GM19351 (cell line): ENCODE data around the gene PREX1.
"Not testable (repeated sequence)": the region's sequence is repeated elsewhere in the genome, so short reads cannot be mapped to it uniquely, and the experiment has no call there.

Experiments used
- ATAC-seq: cut with Tn5 transposase; IDR thresholded peaks from one replicate; pipeline ENCODE4 v1.9.1; 2021; ENCODE audit warnings: mild to moderate bottlenecking, moderate library complexity; ENCODE audit not compliant: unreplicated experiment

Gene PREX1

DNA sequence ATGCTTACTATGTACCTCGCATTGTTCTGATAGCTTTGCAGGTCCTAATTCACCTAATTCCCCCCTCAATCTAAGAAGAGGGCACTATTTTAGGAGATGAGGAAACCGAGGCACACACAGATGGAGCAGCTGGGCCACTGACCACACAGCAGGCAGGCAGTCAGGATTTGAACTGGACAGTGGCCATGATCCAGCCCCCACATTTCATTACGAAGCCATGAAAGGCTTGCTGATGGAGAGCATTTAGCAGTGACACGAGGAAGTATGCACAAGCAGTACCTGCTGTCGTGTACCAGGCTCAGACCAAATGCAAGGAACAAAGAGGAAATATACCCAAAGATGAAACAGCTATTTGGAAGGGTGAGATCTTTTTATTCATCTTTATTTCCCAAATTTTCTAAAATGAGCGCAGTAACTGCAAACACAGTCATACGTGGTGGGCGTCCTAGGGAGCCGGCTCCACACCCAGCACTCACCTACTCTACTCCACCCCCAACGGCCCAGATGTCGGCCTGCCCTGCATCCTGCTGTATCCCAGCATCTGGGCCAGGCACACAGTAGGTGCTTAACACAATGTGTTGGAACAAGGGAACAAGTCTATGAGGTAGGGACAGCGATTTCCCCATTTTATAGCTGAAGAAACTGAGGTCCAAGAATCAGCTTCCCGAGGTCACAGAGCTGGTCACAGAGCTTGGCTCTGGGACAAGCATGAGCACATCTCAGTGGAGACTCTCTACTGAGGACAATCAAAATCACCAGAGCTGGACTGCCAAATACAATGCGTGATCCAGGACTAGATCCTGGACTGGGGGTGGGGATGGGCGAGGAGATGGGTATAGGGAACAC is 15.0 kb downstream of the PREX1 start:
- ATAC-seq, result no peak

DNA sequence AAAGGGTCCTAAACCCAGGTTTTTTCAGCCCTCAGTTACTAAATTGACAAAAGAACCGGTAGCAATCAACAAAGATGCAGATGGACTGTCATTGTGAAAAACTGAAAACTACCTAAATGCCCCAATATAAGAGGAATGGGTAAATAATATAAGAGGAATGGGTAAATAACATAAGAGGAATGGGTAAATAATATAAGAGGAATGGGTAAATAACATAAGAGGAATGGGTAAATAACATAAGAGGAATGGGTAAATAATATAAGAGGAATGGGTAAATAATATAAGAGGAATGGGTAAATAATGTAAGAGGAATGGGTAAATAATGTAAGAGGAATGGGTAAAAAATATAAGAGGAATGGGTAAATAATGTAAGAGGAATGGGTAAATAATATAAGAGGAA is 15.7 kb downstream of the PREX1 start:
- ATAC-seq, result not testable (repeated sequence)

DNA sequence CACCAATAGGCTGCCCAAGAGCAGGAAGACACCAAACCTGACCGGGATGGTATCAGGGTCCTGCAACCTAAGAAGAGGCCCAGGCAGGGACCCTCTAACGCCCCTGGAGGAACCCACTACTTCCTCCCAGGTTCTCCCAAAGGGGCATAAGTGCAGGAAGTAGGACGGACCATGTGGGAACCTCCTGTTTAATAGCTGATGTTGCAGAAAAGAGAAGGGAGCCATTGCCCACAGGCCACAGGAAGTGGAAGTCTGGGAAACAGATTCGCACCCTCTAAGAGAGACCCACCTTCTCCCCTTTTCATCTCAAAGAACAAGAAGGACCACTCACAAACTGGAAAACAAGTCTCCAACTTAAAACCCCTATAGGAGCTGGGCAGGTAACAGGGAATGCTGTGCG is 18.1 kb downstream of the PREX1 start:
- ATAC-seq, result no peak

DNA sequence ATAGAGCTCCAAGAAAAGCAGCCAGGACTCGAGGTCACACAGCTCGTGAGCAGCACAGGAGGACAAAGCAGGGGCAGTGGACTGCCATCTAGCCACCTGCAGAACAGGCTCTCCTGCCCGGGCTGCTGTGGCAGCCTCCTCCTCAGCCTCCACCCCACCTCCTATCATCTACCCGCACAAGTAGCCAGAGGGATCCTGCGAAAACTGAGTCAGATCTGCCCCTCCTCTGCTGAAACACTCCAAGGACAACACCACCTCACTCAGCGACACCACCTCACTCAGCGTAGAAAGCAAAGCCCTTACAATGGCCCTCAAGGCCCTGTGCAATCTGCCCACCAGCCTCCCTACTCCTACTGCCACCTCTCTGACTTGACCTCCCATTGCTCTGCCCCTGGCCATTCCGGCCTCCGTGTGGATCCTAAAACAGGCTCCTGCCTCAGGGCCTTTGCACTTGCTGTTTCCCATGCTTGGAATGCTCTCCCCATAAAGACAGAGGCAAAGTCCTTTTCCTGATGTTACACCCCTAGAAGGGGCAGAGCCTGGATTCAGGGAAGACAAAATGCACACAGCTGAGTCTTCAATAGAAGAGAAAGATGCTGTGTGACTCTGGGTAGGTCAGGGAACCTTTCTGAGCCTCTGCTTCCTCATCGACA is 19.3 kb downstream of the PREX1 start:
- no peak for ATAC-seq

DNA sequence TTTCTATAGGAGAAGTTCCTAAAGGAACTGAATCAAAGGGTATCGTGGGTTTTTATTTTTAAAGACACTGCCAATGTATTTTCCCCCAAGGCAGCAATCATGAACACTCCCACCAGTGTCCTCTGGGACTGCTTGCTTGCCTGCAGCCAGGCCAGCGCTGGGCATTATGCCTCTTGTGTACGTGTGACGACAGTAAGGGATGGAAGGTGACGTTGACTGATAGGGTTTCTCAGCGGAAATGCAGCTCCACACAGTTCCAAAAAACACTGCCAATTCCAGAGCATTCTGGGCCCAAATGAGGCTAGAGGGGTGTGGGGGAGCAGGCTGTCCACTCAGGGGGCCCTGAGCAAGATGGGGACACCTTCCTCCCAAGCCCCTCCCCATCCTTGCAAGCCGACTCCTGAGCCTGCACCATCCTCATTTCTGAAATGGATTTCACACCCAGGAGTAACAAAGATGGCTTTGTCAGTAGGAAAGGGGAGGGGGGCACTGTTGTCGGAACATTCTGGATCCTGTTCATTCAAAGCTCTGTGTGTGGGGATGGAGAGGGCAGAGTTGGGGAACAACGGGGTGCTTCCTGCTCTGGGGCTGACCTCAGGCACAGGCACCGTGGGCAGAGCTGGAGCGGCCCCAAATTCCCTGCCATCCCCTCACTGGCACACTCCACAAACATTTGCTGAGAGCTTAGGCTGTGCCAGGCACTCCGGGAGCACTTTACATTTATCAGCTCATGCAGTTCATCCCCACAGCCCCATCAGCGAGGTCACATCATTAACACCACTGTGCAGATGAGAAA is 20.0 kb downstream of the PREX1 start:
- no peak for ATAC-seq

DNA sequence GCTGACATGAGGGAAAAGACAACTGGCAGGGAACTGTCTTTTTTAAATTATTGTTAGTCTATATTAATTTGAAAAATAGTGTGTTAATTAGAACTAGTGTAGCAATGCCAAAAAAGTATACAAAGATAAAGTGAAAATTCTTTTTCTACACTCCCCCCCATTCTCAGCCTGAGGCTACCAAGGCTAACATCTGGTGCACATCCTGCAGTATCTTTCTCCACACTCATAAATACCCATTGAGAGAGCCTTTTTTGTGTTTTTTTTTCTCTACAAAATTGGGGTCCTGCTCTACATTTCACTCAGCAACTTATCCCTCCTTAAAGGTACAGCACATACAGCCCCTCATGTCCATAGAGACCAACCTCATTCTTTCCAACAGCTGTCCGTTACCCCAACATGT is 20.7 kb downstream of the PREX1 start:
- no peak for ATAC-seq

DNA sequence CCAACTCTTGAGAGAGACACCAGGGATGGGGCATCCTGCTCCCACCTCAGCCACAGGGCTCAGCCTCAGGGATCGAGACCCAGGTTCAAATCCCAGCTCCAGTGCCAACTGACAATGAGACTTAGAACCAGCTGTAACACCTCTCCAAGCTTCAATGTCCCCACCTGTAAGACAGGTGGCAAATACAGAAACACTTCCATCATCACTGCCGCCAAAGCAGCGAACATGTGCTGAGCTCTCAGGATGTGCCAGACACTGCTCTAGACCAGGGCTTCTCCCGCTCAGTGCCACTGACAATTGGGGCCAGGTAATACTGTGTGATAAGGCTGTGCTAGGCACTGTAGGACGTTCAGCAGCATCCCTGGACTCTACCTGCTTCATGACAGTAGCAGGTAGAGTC is 22.1 kb downstream of the PREX1 start:
- no peak for ATAC-seq

DNA sequence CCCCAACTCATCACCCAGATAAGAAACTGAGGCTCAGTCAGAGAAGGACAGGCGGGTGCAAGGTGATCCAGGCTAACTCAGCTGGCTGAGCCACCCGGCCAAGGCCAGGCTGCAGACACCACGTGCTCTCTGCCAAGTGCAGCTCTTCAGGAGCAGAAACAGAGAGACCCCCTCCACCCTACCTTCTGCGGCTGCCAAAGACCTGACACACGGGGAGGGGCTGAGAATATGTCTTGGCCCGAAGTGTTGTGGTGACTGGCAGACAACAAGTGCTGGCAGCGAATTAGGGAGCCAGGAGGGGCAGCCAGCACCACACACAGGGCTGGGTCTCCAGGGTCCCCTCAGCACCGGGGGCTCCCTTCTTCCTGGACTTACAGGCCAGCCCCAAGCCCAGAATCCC is 22.5 kb downstream of the PREX1 start:
- ATAC-seq, result no peak

DNA sequence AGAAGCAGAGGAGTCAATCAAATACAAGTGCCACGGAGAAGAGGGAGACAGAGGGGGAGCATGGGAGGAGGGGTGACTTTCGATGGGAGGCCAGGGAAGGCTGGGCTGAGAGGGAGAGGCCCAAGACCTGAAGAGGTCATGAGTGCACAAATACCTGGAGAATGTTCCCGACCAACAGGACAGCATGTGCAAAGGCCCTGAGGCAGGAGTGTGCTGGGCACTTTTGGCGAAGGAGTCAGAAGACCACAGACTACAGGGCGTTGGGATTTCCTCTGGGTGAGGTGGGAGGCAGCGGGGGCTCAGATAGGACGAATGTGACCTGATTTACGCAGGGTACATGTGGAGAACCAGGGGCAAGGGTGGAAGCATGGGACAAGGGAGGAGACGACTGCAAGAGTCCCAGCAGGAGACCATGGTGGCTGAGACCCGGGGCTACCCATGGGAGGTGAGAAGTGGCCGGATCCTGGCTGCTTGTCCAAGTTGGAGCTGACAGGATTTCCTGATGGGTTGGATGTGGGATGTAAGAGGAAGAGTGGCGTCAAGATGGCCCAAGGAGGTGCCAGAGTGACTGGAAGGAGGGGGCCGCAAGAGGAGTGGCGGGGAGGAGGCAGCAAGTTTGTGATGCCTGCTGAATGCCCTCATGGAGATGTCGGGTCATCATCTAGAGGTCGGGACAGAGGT is 23.4 kb downstream of the PREX1 start:
- no peak for ATAC-seq

DNA sequence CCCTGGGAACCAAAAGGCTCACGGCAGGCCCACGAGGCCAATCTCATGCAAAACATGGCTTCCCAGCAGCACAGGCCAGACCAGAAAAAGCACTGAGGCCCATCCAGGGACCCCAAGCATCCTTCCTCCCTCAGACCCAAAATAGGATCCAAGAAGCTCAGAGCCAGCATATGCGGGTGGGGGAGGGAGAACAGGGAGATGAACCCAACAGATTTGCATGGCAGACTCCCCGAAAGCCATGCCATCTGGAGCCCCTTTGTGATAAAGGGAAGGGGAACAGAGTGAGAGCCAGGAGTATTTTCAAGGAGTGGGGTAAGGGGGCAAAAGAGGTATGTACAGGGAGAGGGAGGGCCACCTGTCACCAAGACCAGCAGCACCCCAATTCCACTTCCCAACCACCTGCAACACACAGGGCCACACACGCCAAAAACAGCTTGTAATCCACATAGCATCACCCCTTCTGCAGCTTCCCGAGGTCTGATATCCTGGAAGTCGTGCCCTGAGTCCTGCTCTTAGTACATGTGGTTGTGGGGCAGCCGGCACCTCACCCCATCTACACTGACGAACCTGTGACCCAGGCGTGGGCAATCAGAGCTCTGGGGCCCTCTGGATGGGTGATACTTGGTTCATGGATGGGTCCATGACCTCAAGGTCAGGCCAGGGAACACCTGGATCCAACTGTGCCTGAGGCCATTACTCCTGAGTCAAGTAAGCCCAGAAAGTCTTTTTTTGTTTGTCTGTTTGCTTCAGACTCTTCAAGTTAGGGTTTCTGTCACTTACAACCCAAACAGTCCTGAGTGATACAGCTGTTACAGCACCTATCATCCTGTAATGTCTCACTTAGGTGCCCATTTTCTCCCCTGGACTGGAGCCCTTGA is 24.4 kb downstream of the PREX1 start:
- ATAC-seq, result no peak

DNA sequence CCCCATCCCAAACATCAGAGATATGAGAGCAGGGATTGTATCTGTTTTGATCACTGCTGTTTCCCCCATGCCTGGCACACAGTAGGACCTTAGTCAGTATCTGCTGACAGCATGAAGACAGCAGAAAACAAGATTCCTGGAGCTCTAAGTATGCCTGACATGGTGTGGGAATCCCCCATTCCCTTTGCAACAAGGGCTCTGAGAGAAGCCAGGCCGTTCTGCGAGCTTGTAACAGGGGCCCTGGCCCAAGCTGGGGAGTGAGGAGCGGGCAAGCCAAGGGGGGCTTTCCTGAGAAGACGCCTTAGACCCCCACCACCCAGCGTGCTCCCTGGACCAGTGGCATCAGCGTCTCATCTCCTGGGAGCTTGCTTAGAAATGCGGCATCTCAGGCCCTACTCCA is 25.2 kb downstream of the PREX1 start:
- ATAC-seq, result no peak

DNA sequence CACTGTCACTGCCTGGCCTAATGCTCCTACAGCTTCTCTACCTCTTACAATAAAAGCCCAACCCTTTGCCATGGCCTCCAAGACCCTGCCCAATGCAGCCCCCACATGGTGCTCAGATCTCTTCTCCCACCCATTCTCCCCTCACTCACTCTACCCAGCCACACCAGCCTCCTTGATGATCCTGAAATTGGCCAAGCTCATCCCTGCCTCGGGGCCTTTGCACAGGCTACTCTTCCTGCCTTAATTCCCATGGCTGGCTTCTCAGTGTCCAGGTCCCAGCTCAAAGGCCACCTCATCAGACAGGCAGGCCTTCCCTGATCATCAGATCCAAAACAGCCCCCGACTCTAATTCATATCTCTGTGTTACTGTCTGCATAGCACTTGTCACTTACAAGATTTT is 25.6 kb downstream of the PREX1 start:
- ATAC-seq, result no peak

DNA sequence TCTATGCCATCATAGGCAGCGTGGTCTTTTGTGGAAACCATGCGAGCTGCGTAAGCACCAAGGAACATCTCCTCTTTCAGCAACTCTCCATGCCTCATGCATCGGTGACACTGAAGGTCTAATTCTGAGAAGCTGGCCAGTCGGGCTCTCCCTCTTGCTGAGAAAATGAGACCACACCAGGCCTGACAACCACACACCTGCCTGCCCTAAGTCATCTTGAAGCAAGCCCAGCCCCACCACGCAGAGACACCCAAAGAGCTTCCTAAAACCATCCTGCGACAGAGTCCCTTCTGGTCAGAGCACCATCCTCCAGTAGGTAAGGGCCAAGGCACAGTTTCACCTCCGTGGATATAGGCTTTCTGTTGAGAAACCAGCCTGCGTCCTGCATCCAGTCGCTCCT is 26.6 kb downstream of the PREX1 start:
- no peak for ATAC-seq

DNA sequence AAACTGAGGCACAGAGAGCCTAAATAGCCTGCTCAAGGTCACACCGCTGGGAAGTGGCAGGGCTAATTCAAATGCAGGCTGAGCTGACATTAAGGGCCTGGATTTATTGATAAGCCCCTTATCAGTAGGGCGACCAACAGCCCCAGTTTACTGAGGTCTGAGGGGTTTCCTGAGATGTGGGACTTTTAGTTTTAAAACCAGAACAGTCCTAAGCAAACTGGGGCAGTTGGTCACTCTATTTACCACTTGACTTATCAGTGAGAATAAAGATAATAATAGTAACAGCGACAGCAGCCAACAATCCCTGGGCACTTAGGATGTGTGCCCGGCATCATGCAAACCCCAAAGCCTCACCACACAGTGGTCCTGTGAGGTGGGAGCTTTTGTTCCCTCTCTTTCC is 27.6 kb downstream of the PREX1 start:
- ATAC-seq, result no peak

DNA sequence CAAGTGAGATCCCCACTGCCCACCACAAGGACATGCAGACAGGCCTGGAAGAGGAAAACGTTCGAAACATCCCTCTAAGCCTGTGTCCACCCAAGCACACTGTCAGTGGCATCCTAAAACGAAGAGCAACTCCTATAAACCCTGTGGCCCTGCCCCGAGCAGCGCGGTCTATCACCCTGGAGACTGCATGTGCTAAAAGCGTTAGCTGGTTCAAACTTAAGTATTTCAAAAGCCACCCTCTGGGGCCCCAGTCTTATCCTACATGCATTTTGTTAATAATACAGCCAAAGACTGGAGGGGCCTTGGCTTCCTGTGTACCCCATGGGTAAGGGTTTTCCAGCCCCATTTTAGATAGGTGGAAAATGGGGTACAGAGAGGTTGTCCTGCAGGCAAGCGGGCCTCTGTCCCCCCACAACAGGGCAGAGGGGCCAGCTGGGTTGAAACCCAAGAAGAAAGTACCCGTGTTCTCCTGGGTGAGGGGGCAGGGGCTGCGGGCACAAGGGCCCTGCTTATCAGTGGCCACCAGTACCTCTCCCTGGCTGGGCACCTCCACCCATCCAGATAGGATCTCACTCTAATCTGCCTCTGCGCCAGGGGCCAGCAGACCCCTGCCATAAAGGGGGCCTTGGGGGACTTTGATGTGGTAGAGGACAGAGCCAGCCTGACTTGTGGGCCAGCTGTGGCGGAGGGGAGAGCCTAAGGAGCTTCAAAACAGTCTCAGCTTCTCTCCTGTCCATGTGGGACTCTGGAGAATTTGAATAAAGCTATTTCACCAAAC is 28.3 kb downstream of the PREX1 start:
- ATAC-seq, result no peak

DNA sequence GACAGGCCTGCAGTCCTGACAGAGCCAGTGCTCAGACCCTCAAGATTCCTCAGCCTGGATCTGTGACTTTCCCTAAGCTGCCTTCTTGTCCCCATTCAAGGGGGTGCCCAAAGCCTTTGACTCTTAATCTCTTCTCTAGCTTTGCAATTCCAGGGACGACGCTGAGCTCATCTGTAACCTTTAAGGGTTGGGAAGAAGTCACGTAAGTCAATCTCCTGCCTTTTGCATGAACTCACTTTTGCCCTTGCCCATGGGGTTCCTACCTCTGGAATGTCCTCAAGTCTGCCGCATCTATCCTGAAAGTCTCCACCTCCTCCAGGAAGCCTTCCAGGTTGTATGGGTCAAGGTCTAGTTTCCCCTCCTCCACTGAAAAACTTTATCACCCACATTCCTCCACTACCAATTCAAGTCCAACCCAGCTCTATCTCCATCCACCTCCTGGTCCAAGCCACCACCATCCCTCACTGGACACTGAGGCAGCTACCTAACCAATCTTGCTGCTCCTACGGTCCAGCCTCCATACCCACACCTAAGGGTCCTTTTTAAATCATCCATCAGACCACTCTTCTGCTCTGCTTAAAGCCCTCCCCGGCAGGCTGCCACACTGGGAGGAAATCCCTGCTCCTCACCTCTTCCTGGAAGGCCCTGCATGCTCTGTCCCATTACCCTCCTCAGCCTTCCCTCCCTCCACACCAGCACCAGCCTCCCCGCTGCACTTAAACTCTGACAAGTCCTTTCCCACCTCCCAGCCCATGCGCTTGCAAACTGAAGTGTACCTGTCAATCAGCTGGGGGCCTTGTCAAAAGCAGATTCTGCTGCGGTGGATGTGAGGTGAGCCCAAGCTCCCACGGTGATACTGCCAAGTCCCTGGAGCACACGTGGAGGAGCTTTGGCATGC is 29.7 kb downstream of the PREX1 start:
- ATAC-seq, result no peak

DNA sequence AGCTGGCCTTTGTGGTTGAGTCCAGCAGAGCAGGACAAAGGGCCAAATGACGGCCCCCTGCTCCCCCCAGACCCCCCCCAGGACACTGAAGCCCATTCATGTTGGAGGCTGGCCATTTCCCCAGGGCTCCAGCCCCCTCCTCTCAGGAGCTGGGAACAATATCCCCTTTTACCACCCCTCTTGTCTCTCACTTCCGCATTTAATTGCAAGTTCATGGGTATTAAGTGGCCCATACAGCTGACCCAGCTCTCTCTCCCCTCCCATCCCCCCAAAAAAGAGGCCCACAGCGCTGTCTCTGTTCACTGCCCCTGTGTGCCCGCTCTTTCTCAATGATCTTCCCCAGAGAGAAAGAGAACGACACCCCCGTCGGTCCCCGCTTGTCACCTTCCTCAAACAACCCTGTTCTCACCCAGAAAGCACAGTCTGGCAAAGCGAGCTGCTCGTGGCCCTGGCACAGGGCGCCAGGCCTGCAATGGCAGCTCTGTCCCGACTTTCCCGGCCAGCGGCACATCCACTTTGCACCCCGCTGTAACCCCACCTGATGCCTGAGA is 30.4 kb downstream of the PREX1 start:
- ATAC-seq, result no peak

DNA sequence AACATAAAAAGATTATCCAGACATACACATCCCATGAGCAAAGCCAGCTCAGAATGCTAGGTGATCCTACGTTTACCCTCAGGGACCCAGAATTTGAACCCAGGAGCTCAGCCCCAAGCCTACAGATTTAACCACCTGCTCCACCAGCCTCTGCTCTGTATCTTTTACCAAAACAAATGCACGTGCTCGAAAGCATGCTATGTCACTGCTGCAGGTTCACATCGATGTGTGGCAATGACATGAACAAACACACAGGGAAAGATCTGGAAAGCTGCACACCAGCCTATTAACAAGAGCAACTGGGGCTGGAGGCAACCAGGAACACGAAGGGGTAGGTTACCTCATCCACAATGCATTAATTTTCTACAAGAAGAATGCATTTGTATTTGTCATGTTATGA is 32.1 kb downstream of the PREX1 start:
- no peak for ATAC-seq
